Activated T-cell treated with anti-CD3 and anti-CD28 coated beads, Interleukin-2, amount 50 U/mL, for 72 hours (primary cell): ENCODE results near the gene FAM156B. TPM values are rescaled to one million over a fixed set of nuclear protein-coding genes. Genes with fewer than 3 reads are reported as not detected.
"Not testable (repeated sequence)": the region's sequence is repeated elsewhere in the genome, so short reads cannot be mapped to it uniquely, and the experiment has no call there.

Source experiments
- ATAC-seq, 2 donors: fragments of 150-1000 bp; cut with Tn5 transposase; replicated peaks in 1 of 2; 2 replicates each; pipeline ENCODE4 v1.10.0; 2021; ENCODE audit warnings: moderate library complexity in 2 of 2, mild to moderate bottlenecking in 1 of 2
- DNase-seq, 2 donors: peaks; one replicate each; pipeline ENCODE4 v3.0.0; 2021 to 2022; ENCODE audit warnings: mixed read lengths in 1 of 2
- H3K27ac Mint-ChIP-seq: one replicate; pipeline ENCODE4 v1.8.0; 2022; ENCODE audit warnings: mild to moderate bottlenecking, moderate library complexity, mixed read lengths
- H3K27me3 Mint-ChIP-seq: one replicate; pipeline ENCODE4 v1.8.0; 2022; ENCODE audit warnings: low read depth, mixed read lengths
- H3K36me3 Mint-ChIP-seq, 2 donors: one replicate each; pipeline ENCODE4 v1.8.0; 2022; ENCODE audit warnings: mixed read lengths in 2 of 2, mild to moderate bottlenecking in 1 of 2; ENCODE audit not compliant: insufficient read depth in 2 of 2
- H3K4me1 Mint-ChIP-seq: one replicate; pipeline ENCODE4 v1.8.0; 2022; ENCODE audit warnings: low read depth, mixed read lengths
- H3K4me3 Mint-ChIP-seq, 2 donors: one replicate each; pipeline ENCODE4 v1.8.0; 2022; ENCODE audit warnings: mild to moderate bottlenecking in 2 of 2, mixed read lengths in 2 of 2, moderate library complexity in 2 of 2
- H3K9me3 Mint-ChIP-seq, 2 donors: one replicate each; pipeline ENCODE4 v1.8.0; 2022; ENCODE audit warnings: mixed read lengths in 2 of 2
- total RNA-seq, 2 donors: library from RNA; stranded (reverse); gene quantifications; one replicate each; pipeline ENCODE4 v1.2.3, GENCODE V29; 2022

The FAM156B gene
- total RNA-seq, 2 donors from 2014 or later: 14.6 to 20.3 TPM

GRCh38 chrX:52935470-52935784 lies 38.3 kb downstream of the FAM156B start:
- H3K36me3 Mint-ChIP-seq, H3K27me3 Mint-ChIP-seq, H3K9me3 Mint-ChIP-seq, DNase-seq, ATAC-seq: not testable (repeated sequence)
- peak overlapping the region; percentile 83 to 93 for H3K4me3 Mint-ChIP-seq
- H3K27ac Mint-ChIP-seq: peak overlapping the region; percentile 92
- H3K4me1 Mint-ChIP-seq: peaks cover 20% of the 10 kb centered on the region

DNA sequence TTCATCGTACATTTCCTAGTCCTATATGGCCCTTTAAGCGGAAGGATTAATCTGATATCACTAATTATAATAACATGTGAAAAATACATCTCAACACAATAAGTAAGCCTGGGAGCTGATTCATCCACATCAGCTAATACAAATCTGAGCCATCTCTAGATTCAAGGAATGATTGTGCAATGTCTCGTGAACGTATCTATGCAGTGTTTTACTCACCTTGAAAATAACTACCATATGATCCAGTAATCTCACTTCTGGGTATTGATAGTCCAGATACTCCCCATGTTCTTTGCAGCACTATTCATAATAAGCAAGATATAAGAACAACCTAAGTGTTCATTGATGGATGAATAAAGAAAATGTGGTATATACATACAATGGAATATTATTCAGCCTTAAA lies 43.6 kb downstream of the FAM156B start:
- H3K9me3 Mint-ChIP-seq, H3K27me3 Mint-ChIP-seq, H3K4me1 Mint-ChIP-seq, H3K36me3 Mint-ChIP-seq, H3K27ac Mint-ChIP-seq, H3K4me3 Mint-ChIP-seq, DNase-seq: not testable (repeated sequence)
- ATAC-seq: peak in 1 of 2 donors; percentile 66

DNA sequence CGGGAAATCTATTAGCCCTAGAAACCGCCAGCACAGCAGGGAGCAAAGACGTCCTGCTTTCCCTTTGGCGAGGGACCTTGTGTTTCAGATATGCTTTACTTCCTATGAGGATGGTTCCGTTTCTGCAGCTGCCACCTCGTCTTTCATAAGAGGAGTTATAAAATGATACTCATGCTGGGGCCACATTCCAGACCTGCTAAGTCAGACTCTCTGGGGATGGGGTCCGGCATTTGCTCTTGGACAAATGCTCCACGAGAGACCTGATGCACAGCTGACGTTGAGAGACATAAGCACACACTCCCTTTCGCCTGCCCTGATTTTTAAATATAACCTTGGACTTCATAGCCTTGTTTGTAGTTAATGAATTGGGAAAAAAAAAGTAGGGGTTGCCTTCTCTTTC lies 44.6 kb downstream of the FAM156B start:
- not testable (repeated sequence) for ATAC-seq, H3K9me3 Mint-ChIP-seq, H3K4me1 Mint-ChIP-seq, H3K27me3 Mint-ChIP-seq, DNase-seq, H3K4me3 Mint-ChIP-seq, H3K27ac Mint-ChIP-seq, H3K36me3 Mint-ChIP-seq

GRCh38 chrX:52945838-52946494 lies 48.8 kb downstream of the FAM156B start:
- not testable (repeated sequence) for H3K36me3 Mint-ChIP-seq, ATAC-seq, H3K9me3 Mint-ChIP-seq, H3K4me1 Mint-ChIP-seq, H3K27ac Mint-ChIP-seq, H3K27me3 Mint-ChIP-seq, H3K4me3 Mint-ChIP-seq, DNase-seq

- not testable (repeated sequence) for H3K27me3 Mint-ChIP-seq, DNase-seq, ATAC-seq, H3K4me1 Mint-ChIP-seq, H3K4me3 Mint-ChIP-seq, H3K9me3 Mint-ChIP-seq, H3K36me3 Mint-ChIP-seq, H3K27ac Mint-ChIP-seq
Observed at GRCh38 chrX:52947501-52947900, 50.4 kb downstream of the FAM156B start.

DNA sequence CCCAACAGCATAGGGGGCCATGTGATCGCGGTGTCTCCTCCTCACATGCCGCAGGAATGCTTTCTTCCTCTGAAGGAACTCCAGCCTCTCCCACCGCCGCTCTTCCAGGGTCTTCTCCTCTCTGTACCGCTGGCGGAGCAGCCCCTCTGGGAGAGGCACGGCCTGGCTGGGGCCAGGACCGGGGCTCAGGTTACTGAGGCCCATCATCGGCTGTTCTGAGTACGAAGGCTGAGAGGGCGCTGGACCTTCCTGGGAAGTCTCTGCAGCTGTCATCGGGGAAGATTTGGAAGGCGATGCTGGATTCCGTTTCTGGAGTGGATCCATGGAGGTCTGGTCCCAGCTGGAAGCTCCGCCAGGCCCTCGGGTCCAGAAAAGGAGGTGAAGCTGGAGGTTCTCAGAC lies 51.1 kb downstream of the FAM156B start:
- not testable (repeated sequence) for H3K27me3 Mint-ChIP-seq, H3K36me3 Mint-ChIP-seq, DNase-seq, ATAC-seq, H3K4me1 Mint-ChIP-seq, H3K27ac Mint-ChIP-seq, H3K9me3 Mint-ChIP-seq, H3K4me3 Mint-ChIP-seq

DNA sequence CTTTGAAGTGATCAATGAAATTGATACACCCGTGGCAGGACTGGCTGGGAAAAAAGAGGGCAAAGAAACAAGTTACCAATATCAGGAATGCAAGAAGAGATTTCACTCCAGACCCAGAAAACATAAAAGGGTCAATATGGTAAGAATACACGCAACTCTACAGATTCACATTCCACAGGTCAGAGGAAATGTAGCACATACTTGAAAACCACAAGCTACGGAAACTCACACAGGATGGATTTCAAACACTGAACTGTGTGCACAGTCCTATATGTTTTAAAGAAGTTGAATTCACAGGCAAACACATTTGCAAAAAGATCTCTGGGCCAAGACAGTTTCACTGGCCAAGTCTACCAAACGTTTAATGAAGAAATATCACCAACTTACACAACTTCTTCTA lies 52.2 kb downstream of the FAM156B start:
- ATAC-seq: not testable (repeated sequence)

DNA sequence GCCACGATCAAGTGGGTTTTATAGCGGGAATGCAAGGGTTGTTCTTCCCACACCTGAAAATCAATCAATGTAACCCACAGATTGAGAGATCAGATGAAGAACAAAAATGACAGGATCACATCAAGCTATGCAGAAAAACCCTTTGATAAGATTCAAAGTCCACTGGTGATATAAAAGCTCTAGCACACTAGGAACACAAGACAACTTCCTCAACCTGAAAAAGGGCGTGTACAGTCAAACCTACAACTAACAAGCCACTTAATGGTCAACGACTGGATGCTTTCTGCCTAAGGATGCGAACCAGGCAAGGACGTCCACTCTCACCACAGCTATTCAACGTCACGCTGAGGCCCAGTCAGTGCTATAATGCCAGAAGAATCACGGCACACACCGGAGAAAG lies 52.8 kb downstream of the FAM156B start:
- not testable (repeated sequence) for H3K27ac Mint-ChIP-seq, DNase-seq, H3K9me3 Mint-ChIP-seq, H3K4me3 Mint-ChIP-seq, H3K4me1 Mint-ChIP-seq, H3K36me3 Mint-ChIP-seq, H3K27me3 Mint-ChIP-seq, ATAC-seq

More for the DNA sequence above, 52.2 kb downstream of the FAM156B start:
- not testable (repeated sequence) for H3K9me3 Mint-ChIP-seq, H3K4me1 Mint-ChIP-seq, DNase-seq, H3K36me3 Mint-ChIP-seq, H3K4me3 Mint-ChIP-seq, H3K27me3 Mint-ChIP-seq, H3K27ac Mint-ChIP-seq

Other genes starting within 250 kb of the FAM156B start
- gene SSX7, start 242.4 kb upstream of the FAM156B start, total RNA-seq: not detected
- not detected for gene SSX2, start 190.2 kb upstream of the FAM156B start, total RNA-seq
- not detected for gene SSX2B, start 146.1 kb upstream of the FAM156B start, total RNA-seq
- gene SPANXN5, start 99.9 kb upstream of the FAM156B start, total RNA-seq: not detected
- gene XAGE5, start 86.0 kb upstream of the FAM156B start, total RNA-seq: not detected
- not detected for gene XAGE3, start 29.2 kb upstream of the FAM156B start, total RNA-seq
- 10 to 100 TPM; 23.2 to 23.8 TPM for gene FAM156A, start 61.2 kb downstream of the FAM156B start, total RNA-seq
- under 1 TPM; 0.31 to 0.81 TPM for gene GPR173, start 151.5 kb downstream of the FAM156B start, total RNA-seq
- gene TSPYL2, start 185.0 kb downstream of the FAM156B start, total RNA-seq: 10 to 100 TPM; 83.4 to 93.3 TPM
- gene KANTR, start 196.8 kb downstream of the FAM156B start, total RNA-seq: 10 to 100 TPM; 10.8 to 11.4 TPM